ENCODE measurements around the gene EFHD2. TPM values are rescaled to one million over a fixed set of nuclear protein-coding genes. Genes with fewer than 3 reads are reported as not detected.

EFHD2 gene
- total RNA-seq, 4 donors from 2014 or later: 47.5 to 79.5 (median 61.0) TPM

- H3K36me3 ChIP-seq: no peaks in the 10 kb centered on the region
- peaks cover 0 to 20% (median 5%) of the 10 kb centered on the region in 3 donors for H3K4me1 ChIP-seq
- H3K27ac ChIP-seq: peak overlapping the region; percentile 5 to 72 (median 56)
- intact Hi-C loops (cut with DNase I): no loop called here
- peaks cover 0 to 11% (median 9%) of the 10 kb centered on the region in 3 donors for H3K9me3 ChIP-seq
- 74 to 79% methylated on average over 7 of the region's 7 CpGs for WGBS, 2 donors
- DNase-seq: no peak
- no peak overlapping the region for H3K4me3 ChIP-seq
- TF ChIP-seq POLR2A (IDR thresholded peaks at IDR 0.05): no peak
- no peaks in the 10 kb centered on the region for H3K27me3 ChIP-seq
Observed at GRCh38 chr1:15401391-15402055, 8.2 kb upstream of the EFHD2 start.

- H3K4me3 ChIP-seq: no peak overlapping the region
- no peak overlapping the region for H3K27ac ChIP-seq
- TF ChIP-seq CTCF (IDR thresholded peaks at IDR 0.05) (no peak), POLR2A (IDR thresholded peaks at IDR 0.05) (no peak)
- peaks cover 0 to 34% (median 18%) of the 10 kb centered on the region in 3 donors for H3K4me1 ChIP-seq
- H3K27me3 ChIP-seq: no peaks in the 10 kb centered on the region
- no peaks in the 10 kb centered on the region for H3K36me3 ChIP-seq
- intact Hi-C loops (cut with DNase I): no loop called here
- peaks cover 0 to 11% (median 9%) of the 10 kb centered on the region in 3 donors for H3K9me3 ChIP-seq
- no peak for DNase-seq
- 91% methylated on average over 4 to 5 of the region's 5 CpGs for WGBS, 2 donors
Observed at GRCh38 chr1:15402809-15403450, 6.8 kb upstream of the EFHD2 start.

GRCh38 chr1:15403962-15404580 is 5.6 kb upstream of the EFHD2 start:
- 89 to 94% methylated on average over 7 to 9 of the region's 9 CpGs for WGBS, 2 donors
- Histone ChIP-seq H3K9me3 (peaks cover 0 to 11% (median 7%) of the 10 kb centered on the region in 3 donors), H3K4me3 (no peak overlapping the region)

GRCh38 chr1:15405106-15405850 is 4.4 kb upstream of the EFHD2 start:
- intact Hi-C loops (cut with DNase I): no loop called here

More at GRCh38 chr1:15403962-15404580, 5.6 kb upstream of the EFHD2 start:
- no peak for TF ChIP-seq POLR2A (IDR thresholded peaks at IDR 0.05)
- no peak for DNase-seq
- no peak overlapping the region for H3K27ac ChIP-seq
- H3K27me3 ChIP-seq: no peaks in the 10 kb centered on the region
- H3K4me1 ChIP-seq: peaks cover 0 to 37% (median 21%) of the 10 kb centered on the region in 3 donors
- intact Hi-C loops (cut with DNase I): no loop called here
- no peaks in the 10 kb centered on the region for H3K36me3 ChIP-seq

More at GRCh38 chr1:15405106-15405850, 4.4 kb upstream of the EFHD2 start:
- Histone ChIP-seq H3K4me1 (peaks cover 0 to 37% (median 24%) of the 10 kb centered on the region in 3 donors), H3K4me3 (no peak overlapping the region), H3K27me3 (no peaks in the 10 kb centered on the region), H3K9me3 (no peaks in the 10 kb centered on the region), H3K36me3 (no peaks in the 10 kb centered on the region), H3K27ac (no peak overlapping the region)
- WGBS, 2 donors: 80 to 95% methylated on average over 9 of the region's 9 CpGs
- DNase-seq: no peak
- TF ChIP-seq CTCF (IDR thresholded peaks at IDR 0.05): no peak
- no peak for TF ChIP-seq POLR2A (IDR thresholded peaks at IDR 0.05)
